IMR-90 (cell line): ENCODE data around the gene SPTBN5. TPM values are rescaled to one million over a fixed set of nuclear protein-coding genes. Genes with fewer than 3 reads are reported as not detected.

Experiments
- ATAC-seq: fragments of 200-7000 bp; cut with Tn5 transposase; 2 replicates; pipeline ENCODE4 v1.9.1; 2020; ENCODE audit warnings: low read depth, mild to moderate bottlenecking, moderate library complexity
- BruUV-seq: library from RNA; stranded (reverse); fragments of 400-500 nt; replicated peaks from 2 replicates; lab custom pipeline; 2021; lab: Mats Ljungman, UMichigan
- CTCF ChIA-PET: fragments of 300-600 bp; formaldehyde crosslinking; extraction: SDS; loops from one replicate; lab custom pipeline; 2021; ENCODE audit warnings: antibody characterized with exemption; lab: Yijun Ruan, JAX
- POLR2A ChIA-PET: fragments of 300-600 bp; sonication (Branson Sonifier 250); formaldehyde crosslinking; loops from one replicate; lab custom pipeline; 2022; ENCODE audit warnings: antibody characterized with exemption; ENCODE audit not compliant: unreplicated experiment; lab: Charles Lee
- DNase-seq: peaks from one replicate; pipeline ENCODE4 v3.0.0; 2013
- H2AFZ ChIP-seq: replicated peaks from 2 replicates; pipeline ENCODE3; 2013; ENCODE audit warnings: low read length, mild to moderate bottlenecking; ENCODE audit not compliant: poor library complexity
- H2AK5ac ChIP-seq: 2 replicates; pipeline ENCODE4 v1.6.1; 2013; ENCODE audit warnings: low read depth, low read length, inconsistent platforms
- H2AK9ac ChIP-seq: replicated peaks from 2 replicates; pipeline ENCODE3; 2013; ENCODE audit warnings: mild to moderate bottlenecking, low read depth, low read length, moderate library complexity; ENCODE audit not compliant: poor library complexity
- H2BK120ac ChIP-seq: 2 replicates; pipeline ENCODE4 v1.6.1; 2013; ENCODE audit warnings: low read depth, low read length, inconsistent platforms
- H2BK15ac ChIP-seq: 3 replicates; pipeline ENCODE4 v1.6.1; 2013; ENCODE audit warnings: low read depth, low read length, inconsistent platforms
- H2BK20ac ChIP-seq: 2 replicates; pipeline ENCODE4 v1.6.1; 2013; ENCODE audit warnings: low read depth, mild to moderate bottlenecking, inconsistent platforms, low read length, moderate library complexity
- H2BK5ac ChIP-seq: 2 replicates; pipeline ENCODE4 v1.6.1; 2013; ENCODE audit warnings: mild to moderate bottlenecking, low read depth, low read length, inconsistent platforms; ENCODE audit not compliant: poor library complexity, severe bottlenecking
- H3K14ac ChIP-seq: replicated peaks from 2 replicates; pipeline ENCODE4 v1.6.1; 2013; ENCODE audit warnings: low read depth, low read length, inconsistent platforms
- H3K18ac ChIP-seq: 2 replicates; pipeline ENCODE4 v1.6.1; 2013; ENCODE audit warnings: low read depth, low read length, control low read depth
- H3K23ac ChIP-seq: 2 replicates; pipeline ENCODE4 v1.6.1; 2013; ENCODE audit warnings: low read depth, low read length, inconsistent platforms
- H3K27ac ChIP-seq: 2 replicates; pipeline ENCODE4 v1.5.1; 2013; ENCODE audit warnings: mild to moderate bottlenecking, control low read depth, low read length; ENCODE audit not compliant: insufficient read depth
- H3K27me3 ChIP-seq: 2 replicates; pipeline ENCODE4 v1.6.1; 2013; ENCODE audit warnings: low read length; ENCODE audit not compliant: control insufficient read depth, insufficient read depth
- H3K36me3 ChIP-seq: 2 replicates; pipeline ENCODE4 v1.6.1; 2013; ENCODE audit warnings: low read length, mixed read lengths; ENCODE audit not compliant: control insufficient read depth, insufficient read depth
- H3K4ac ChIP-seq: 2 replicates; pipeline ENCODE4 v1.6.1; 2013; ENCODE audit warnings: low read depth, low read length, inconsistent platforms
- H3K4me1 ChIP-seq: 2 replicates; pipeline ENCODE4 v1.6.1; 2013; ENCODE audit warnings: low read length, mixed read lengths; ENCODE audit not compliant: control insufficient read depth, insufficient read depth
- H3K4me2 ChIP-seq: 2 replicates; pipeline ENCODE4 v1.6.1; 2013; ENCODE audit warnings: low read depth, mild to moderate bottlenecking, control low read depth, low read length, moderate library complexity
- H3K4me3 ChIP-seq: 2 replicates; pipeline ENCODE4 v1.5.1; 2013; ENCODE audit warnings: low read depth, mild to moderate bottlenecking, control low read depth, low read length, moderate library complexity; ENCODE audit not compliant: insufficient read depth
- H3K56ac ChIP-seq: 2 replicates; pipeline ENCODE4 v1.6.1; 2013; ENCODE audit warnings: low read length, inconsistent platforms; ENCODE audit not compliant: insufficient read depth; ENCODE audit errors: extremely low read depth
- H3K79me1 ChIP-seq, 2 experiments: 2 replicates each; pipeline ENCODE4 v1.6.1; 2013; ENCODE audit warnings: low read length in 2 of 2, inconsistent platforms in 1 of 2, low read depth in 1 of 2
- H3K9ac ChIP-seq: 2 replicates; pipeline ENCODE4 v1.6.1; 2013; ENCODE audit warnings: low read depth, low read length, control low read depth
- H3K9me1 ChIP-seq: 2 replicates; pipeline ENCODE4 v1.6.1; 2013; ENCODE audit warnings: low read length, inconsistent platforms; ENCODE audit not compliant: insufficient read depth
- H3K9me3 ChIP-seq: 2 replicates; pipeline ENCODE4 v1.6.1; 2013; ENCODE audit warnings: low read length; ENCODE audit not compliant: control insufficient read depth, insufficient read depth
- H4K20me1 ChIP-seq: 2 replicates; pipeline ENCODE4 v1.6.1; 2013; ENCODE audit warnings: low read length, inconsistent platforms; ENCODE audit not compliant: insufficient read depth
- H4K5ac ChIP-seq: 2 replicates; pipeline ENCODE4 v1.6.1; 2013; ENCODE audit warnings: mild to moderate bottlenecking, low read depth, low read length, control low read depth
- H4K8ac ChIP-seq, 2 experiments: 2 replicates each; pipeline ENCODE4 v1.6.1; 2013; ENCODE audit warnings: low read depth in 2 of 2, low read length in 2 of 2, control low read depth in 1 of 2, inconsistent platforms in 1 of 2
- H4K91ac ChIP-seq: 2 replicates; pipeline ENCODE4 v1.6.1; 2013; ENCODE audit warnings: low read depth, low read length, inconsistent platforms; ENCODE audit not compliant: insufficient read depth
- BHLHE40 ChIP-seq: fragments of 150-350 bp; IDR thresholded peaks from 2 replicates; pipeline ENCODE4 v1.6.1; 2016; ENCODE audit warnings: mild to moderate bottlenecking, low read depth, low read length
- CEBPB ChIP-seq: IDR thresholded peaks from 2 replicates; pipeline ENCODE4 v1.6.1; 2012; ENCODE audit warnings: low read depth, low read length, improper control_type of control experiment
- CHD1 ChIP-seq: IDR thresholded peaks from 2 replicates; pipeline ENCODE4 v1.6.1; 2012; ENCODE audit warnings: low read depth, low read length, improper control_type of control experiment
- CTCF ChIP-seq: conservative IDR thresholded peaks from 2 replicates; pipeline ENCODE4 v1.5.1; 2012; ENCODE audit warnings: mild to moderate bottlenecking, low read depth, low read length, improper control_type of control experiment
- ELK1 ChIP-seq: fragments of 150-350 bp; IDR thresholded peaks from 2 replicates; pipeline ENCODE4 v1.6.1; 2016; ENCODE audit warnings: low read depth, mild to moderate bottlenecking, low read length, moderate library complexity, borderline replicate concordance
- FOS ChIP-seq: fragments of 150-350 bp; IDR thresholded peaks from 2 replicates; pipeline ENCODE4 v1.6.1; 2016; ENCODE audit warnings: low read depth, low read length
- MAFK ChIP-seq: IDR thresholded peaks from 2 replicates; pipeline ENCODE4 v1.6.1; 2012; ENCODE audit warnings: low read depth, low read length, improper control_type of control experiment
- MAZ ChIP-seq: IDR thresholded peaks from 2 replicates; pipeline ENCODE4 v1.6.1; 2012; ENCODE audit warnings: low read depth, mild to moderate bottlenecking, low read length, improper control_type of control experiment, moderate library complexity, borderline replicate concordance
- MXI1 ChIP-seq: IDR thresholded peaks from 2 replicates; pipeline ENCODE4 v1.6.1; 2012; ENCODE audit warnings: low read depth, mild to moderate bottlenecking, low read length, moderate library complexity, borderline replicate concordance
- NFE2L2 ChIP-seq: fragments of 150-350 bp; IDR thresholded peaks from 2 replicates; pipeline ENCODE4 v1.6.1; 2016; ENCODE audit warnings: low read depth, mild to moderate bottlenecking, low read length
- RAD21 ChIP-seq: IDR thresholded peaks from 2 replicates; pipeline ENCODE4 v1.6.1; 2012; ENCODE audit warnings: low read length, improper control_type of control experiment
- RCOR1 ChIP-seq: IDR thresholded peaks from 2 replicates; pipeline ENCODE4 v1.6.1; 2012; ENCODE audit warnings: mild to moderate bottlenecking, low read length, improper control_type of control experiment; ENCODE audit not compliant: insufficient replicate concordance
- SMC3 ChIP-seq: fragments of 150-350 bp; IDR thresholded peaks from 2 replicates; pipeline ENCODE4 v1.6.1; 2016; ENCODE audit warnings: low read depth, mild to moderate bottlenecking, antibody characterized with exemption, low read length, moderate library complexity
- USF2 ChIP-seq: fragments of 150-350 bp; IDR thresholded peaks from 2 replicates; pipeline ENCODE4 v1.6.1; 2017; ENCODE audit warnings: mild to moderate bottlenecking, antibody characterized with exemption, low read length, low read depth
- WGBS, 2 experiments: methylation state at CpG; one replicate each; pipeline versions ENCODE4 v1.1.5 to v1.1.7; 2013; ENCODE audit warnings: missing lambda C conversion rate in 2 of 2; ENCODE audit not compliant: insufficient read length in 1 of 2; ENCODE audit errors: extremely low coverage in 2 of 2; 5-methylcytosine and 5-hydroxymethylcytosine counted together
- dilution Hi-C: fragments of 300-500 bp; cut with HindIII; formaldehyde crosslinking; loops from one replicate; pipeline ENCODE4 v1.14.3; 2018; ENCODE audit warnings: low sequenced_read_pairs; ENCODE audit not compliant: unreplicated experiment
- in situ Hi-C: fragments of 300-500 bp; cut with MboI; formaldehyde crosslinking; loops from 3 replicates; pipeline ENCODE4 v1.14.3; 2019; ENCODE audit warnings: low sequenced_read_pairs, inconsistent platforms, mixed read lengths
- intact Hi-C: fragments of 100-400 bp; cut with micrococcal nuclease; formaldehyde crosslinking; loops from 2 replicates; pipeline ENCODE4 v1.10.0; 2022
- polyA plus RNA-seq, 3 experiments: library from polyadenylated mRNA; depleted of rRNA; stranded (reverse); fragments of >200 nt; gene quantifications; 2 replicates each; pipeline ENCODE4 v1.2.3, GENCODE V29; 2012; ENCODE audit warnings: low replicate concordance in 1 of 3
- total RNA-seq: library from RNA; depleted of rRNA; stranded (reverse); fragments of >200 nt; gene quantifications from 2 replicates; pipeline ENCODE4 v1.2.3, GENCODE V29; 2012

SPTBN5 gene
- total and polyA plus RNA-seq, 2 of the 4 experiments (the other 2 are of a cell fraction) = under 0.01 to 0.38 TPM

- H2AK9ac ChIP-seq = peak overlapping the region; percentile 40
- peaks cover 64% of the 10 kb centered on the region for H3K36me3 ChIP-seq
- H3K56ac ChIP-seq = no peak overlapping the region
- no peak for TF ChIP-seq CHD1
- no peak for TF ChIP-seq CEBPB
- TF ChIP-seq FOS = no peak
- TF ChIP-seq MAZ = no peak
- TF ChIP-seq USF2 = no peak
- TF ChIP-seq NFE2L2 = no peak
- TF ChIP-seq CTCF = no peak
- no peak for TF ChIP-seq RCOR1
- TF ChIP-seq SMC3 = no peak
- no peak for TF ChIP-seq MXI1
- TF ChIP-seq RAD21 = no peak
- no peak for TF ChIP-seq ELK1
- TF ChIP-seq MAFK = no peak
- no peak for TF ChIP-seq BHLHE40
- H3K9me3 ChIP-seq = no peaks in the 10 kb centered on the region
- 96% methylated on average over 4 of the region's 9 CpGs; no CpG with 5 or more reads in 1 of the 2 experiments for WGBS, 2 experiments
- no peaks in the 10 kb centered on the region for H3K4me1 ChIP-seq
- H3K18ac ChIP-seq = no peak overlapping the region
- H2BK15ac ChIP-seq = no peak overlapping the region
- H2BK120ac ChIP-seq = no peak overlapping the region
- H2AFZ ChIP-seq = no peak overlapping the region
- H3K9ac ChIP-seq = no peak overlapping the region
- no peak overlapping the region for H4K8ac ChIP-seq
- H4K5ac ChIP-seq = no peak overlapping the region
- in situ Hi-C loops (no loop called here), dilution Hi-C loops (no loop called here), intact Hi-C loops (loop anchor here (10.0 kb wide), 1 partner anchor 352 kb away; no protein-coding TSS in a partner anchor)
- peaks cover 3% of the 10 kb centered on the region; the same call in 1 of the 2 replicates for H4K20me1 ChIP-seq
- H2BK5ac ChIP-seq = no peak overlapping the region
- H3K27me3 ChIP-seq = no peaks in the 10 kb centered on the region
- no peak overlapping the region for H4K91ac ChIP-seq
- no peak overlapping the region for H2AK5ac ChIP-seq
- H3K9me1 ChIP-seq = no peaks in the 10 kb centered on the region
- DNase-seq = no peak
- H3K4ac ChIP-seq = no peak overlapping the region
- POLR2A ChIA-PET = no interaction called here
- H3K23ac ChIP-seq = no peak overlapping the region
- no TSS peak for BruUV-seq
- no peak overlapping the region for H3K4me2 ChIP-seq
- H3K4me3 ChIP-seq = no peak overlapping the region
- no peak overlapping the region for H2BK20ac ChIP-seq
- no peak for ATAC-seq
- peaks cover 0 to 11% of the 10 kb centered on the region in 2 experiments; a peak in 1 of 4 replicates for H3K79me1 ChIP-seq
- no peak overlapping the region for H3K27ac ChIP-seq
- CTCF ChIA-PET = no interaction called here
- H3K14ac ChIP-seq = no peak overlapping the region
Observed at GRCh38 chr15:41816788-41817187, 77.1 kb downstream of the SPTBN5 start.
